Measurements from ENCODE around the gene HRG. TPM values are rescaled to one million over a fixed set of nuclear protein-coding genes. Genes with fewer than 3 reads are reported as not detected.
"Not testable (repeated sequence)": the region's sequence is repeated elsewhere in the genome, so short reads cannot be mapped to it uniquely, and the experiment has no call there.

The HRG gene
- total RNA-seq, 2 donors from 2014 or later, result not detected

DNA sequence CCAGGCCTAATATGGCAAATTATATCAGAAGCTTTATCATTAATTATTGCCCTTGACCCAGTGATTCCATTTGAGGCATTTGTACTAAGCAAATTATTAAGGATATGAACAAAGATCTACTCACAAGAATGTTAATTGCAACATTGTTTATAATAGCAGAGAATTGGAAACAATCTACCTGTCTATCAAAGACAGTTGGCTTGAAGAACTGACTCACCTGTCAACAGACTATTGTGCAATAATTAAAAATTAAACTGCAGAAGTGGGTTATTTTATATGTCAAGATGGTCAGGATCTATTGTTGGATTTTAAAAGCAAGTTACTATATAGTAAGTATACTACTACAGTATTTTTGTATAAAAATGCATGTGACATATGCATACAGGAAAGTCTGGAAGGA is 32.3 kb upstream of the HRG start:
- ATAC-seq, result no peak

DNA sequence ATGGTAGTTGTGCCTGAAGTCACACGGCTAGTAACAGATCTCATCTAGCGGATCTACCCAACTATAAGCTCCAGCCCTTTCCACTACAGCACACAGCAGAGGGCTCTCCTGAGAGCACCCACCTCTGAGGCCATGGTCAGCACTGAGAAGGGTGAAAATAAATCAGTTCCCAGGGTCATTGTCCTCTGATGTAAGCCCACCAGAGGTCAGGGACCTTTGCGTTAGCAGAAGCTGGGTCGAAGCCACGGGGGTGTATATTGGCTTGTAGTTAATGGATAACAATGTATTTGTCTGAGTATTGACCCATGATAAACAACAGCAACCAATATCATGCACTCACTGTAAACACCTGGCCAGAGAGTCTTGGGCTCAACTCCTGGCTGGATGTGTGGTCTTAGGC is 31.6 kb upstream of the HRG start:
- not testable (repeated sequence) for H3K36me3 Mint-ChIP-seq; DNase-seq (ENCODE audit: low spot score in 2 of 2); ATAC-seq; H3K27ac Mint-ChIP-seq; H3K9me3 Mint-ChIP-seq

More for the DNA sequence above, 32.3 kb upstream of the HRG start:
- DNase-seq (ENCODE audit: low spot score in 2 of 2), result no peak
- Mint-ChIP-seq H3K27ac (no peak overlapping the region), H3K36me3 (no peaks in the 10 kb centered on the region), H3K9me3 (no peaks in the 10 kb centered on the region)

DNA sequence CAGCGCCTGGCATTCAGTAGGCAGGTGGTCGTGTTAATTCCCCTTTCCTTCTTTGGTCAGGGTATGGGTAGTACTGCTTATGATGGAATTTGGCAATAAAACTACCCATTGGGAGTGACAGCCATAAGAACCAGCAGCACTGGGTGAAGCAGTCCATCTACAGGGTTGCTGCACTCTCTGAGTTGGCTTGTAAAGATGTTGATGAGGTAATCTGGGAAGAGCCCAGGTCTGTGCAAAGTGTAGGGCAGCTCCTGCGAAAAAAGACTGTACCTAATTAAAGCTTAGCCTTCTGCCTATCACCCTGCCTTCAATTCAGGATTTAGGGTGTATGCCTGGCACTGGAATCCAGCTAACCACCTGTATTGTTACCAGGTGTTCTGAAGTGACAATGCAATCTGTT is 30.3 kb upstream of the HRG start:
- Mint-ChIP-seq H3K36me3 (no peaks in the 10 kb centered on the region), H3K27ac (no peak overlapping the region), H3K9me3 (no peaks in the 10 kb centered on the region)
- no peak for DNase-seq (ENCODE audit: low spot score in 2 of 2)
- ATAC-seq, result no peak

DNA sequence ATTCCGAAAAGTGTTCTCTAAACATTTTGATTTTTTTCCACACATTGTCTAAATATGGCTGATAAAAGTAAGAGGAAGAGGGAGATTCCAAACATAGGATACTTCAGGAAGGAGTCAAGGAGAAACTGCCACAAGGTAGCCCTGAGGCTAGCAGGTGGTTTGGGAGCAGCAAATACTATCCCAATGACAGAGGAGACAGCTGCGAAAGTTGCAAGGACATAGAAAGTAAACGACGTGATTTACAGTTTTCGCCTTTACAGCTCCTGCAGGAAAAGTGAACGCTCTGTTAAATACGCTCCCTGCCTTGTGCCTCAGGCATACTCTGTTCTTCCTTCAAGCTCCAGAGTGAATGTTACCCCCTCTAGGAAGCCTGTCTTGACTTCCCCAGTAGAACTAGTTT is 29.3 kb upstream of the HRG start:
- DNase-seq (ENCODE audit: low spot score in 2 of 2), result no peak
- no peak for ATAC-seq
- no peaks in the 10 kb centered on the region for H3K9me3 Mint-ChIP-seq
- no peak overlapping the region for H3K27ac Mint-ChIP-seq
- H3K36me3 Mint-ChIP-seq, result no peaks in the 10 kb centered on the region

DNA sequence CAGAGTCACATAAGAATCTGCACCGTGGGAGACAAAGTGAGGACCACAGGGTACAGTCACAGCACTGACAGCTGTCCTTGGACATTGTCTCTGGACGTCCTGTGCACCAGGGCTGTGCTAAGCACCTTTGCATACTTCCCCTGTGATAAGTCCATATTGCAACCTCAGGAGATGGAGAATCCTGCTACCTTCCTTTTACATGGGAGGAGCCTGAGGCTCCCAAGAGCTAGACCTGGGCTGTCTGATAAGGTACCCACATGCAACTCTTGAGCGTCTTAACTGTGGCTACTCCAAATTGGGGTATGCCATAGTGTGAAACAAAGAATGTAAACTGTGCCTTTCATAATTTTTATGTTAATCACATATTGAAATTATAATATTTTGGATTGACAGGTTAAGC is 28.1 kb upstream of the HRG start:
- H3K9me3 Mint-ChIP-seq, result no peaks in the 10 kb centered on the region
- no peak overlapping the region for H3K27ac Mint-ChIP-seq
- DNase-seq (ENCODE audit: low spot score in 2 of 2), result no peak
- H3K36me3 Mint-ChIP-seq, result no peaks in the 10 kb centered on the region
- ATAC-seq, result no peak

DNA sequence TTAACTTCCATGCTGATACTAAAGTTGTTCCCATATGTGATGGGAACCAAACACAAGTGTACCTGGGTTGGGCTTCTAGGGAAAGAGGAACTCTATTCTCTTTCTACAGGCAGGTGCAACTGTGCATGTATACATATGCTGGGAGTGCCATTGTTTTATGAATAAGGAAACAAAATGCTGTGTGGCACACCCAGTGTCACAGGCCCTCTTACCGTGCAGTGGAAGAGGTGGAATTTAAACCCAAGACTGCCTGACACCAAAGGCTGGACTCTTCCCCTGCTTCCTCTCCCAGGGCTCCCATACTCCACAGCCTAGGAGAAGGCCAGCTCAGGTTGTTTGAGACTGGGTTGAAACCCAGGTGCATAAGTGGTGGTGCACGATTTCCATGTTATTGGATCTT is 27.6 kb upstream of the HRG start:
- no peaks in the 10 kb centered on the region for H3K36me3 Mint-ChIP-seq
- no peak for DNase-seq (ENCODE audit: low spot score in 2 of 2)
- H3K27ac Mint-ChIP-seq, result no peak overlapping the region
- no peak for ATAC-seq
- no peaks in the 10 kb centered on the region for H3K9me3 Mint-ChIP-seq

DNA sequence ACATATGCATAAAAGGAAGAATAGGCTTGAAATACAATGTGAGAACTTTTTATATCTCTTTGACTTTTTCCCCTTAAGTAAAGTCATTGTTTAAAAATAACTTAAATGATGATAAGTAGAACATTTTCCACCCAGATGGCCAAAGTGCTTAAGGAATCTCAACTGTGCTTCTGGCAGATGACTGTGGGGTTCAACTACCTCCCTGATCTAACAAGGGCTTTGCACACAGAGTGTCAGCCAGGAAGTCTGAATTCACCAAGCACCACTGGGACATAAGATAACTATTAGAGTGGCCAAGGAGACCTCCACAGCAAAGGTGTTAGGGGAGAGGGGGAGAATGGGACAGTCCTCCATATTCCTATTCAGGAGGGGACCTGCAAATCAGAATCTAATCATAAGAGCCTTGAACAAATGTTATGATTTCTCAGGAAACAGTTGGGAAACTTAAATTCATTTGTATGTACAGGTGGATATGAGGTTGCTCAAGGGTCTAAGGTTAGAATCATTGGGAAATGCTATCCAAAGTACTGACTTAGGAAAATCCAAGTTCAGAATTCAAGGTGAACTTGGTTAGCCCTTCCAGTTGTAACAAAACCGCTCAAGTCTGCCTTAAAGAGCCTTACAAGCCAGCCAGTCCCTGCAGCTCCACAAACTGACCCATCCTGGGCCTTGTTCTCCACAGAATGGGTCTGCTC is 25.9 kb upstream of the HRG start, which contains the start of gene FETUB:
Gene FETUB, plus strand, starts transcription at position 622 of the 695 bp plus-strand sequence. Its CDS starts 62 bp downstream, at position 684.
- Mint-ChIP-seq H3K36me3 (no peaks in the 10 kb centered on the region), H3K9me3 (no peaks in the 10 kb centered on the region), H3K27ac (no peak within 1 kb of the TSS)
- ATAC-seq (no peak), DNase-seq (ENCODE audit: low spot score in 2 of 2) (no peak)

DNA sequence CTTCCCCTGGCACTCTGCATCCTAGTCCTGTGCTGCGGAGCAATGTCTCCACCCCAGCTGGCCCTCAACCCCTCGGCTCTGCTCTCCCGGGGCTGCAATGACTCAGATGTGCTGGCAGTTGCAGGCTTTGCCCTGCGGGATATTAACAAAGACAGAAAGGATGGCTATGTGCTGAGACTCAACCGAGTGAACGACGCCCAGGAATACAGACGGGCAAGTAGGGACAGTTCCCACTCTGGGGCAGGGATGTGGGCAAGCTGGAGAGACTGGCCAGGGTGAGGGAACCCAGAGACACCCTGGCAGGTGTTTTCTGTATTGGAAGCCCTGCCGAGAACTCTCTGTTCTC is 25.4 kb upstream of the HRG start:
- ATAC-seq (no peak), DNase-seq (ENCODE audit: low spot score in 2 of 2) (no peak)
- Mint-ChIP-seq H3K9me3 (no peaks in the 10 kb centered on the region), H3K36me3 (no peaks in the 10 kb centered on the region), H3K27ac (no peak overlapping the region)

DNA sequence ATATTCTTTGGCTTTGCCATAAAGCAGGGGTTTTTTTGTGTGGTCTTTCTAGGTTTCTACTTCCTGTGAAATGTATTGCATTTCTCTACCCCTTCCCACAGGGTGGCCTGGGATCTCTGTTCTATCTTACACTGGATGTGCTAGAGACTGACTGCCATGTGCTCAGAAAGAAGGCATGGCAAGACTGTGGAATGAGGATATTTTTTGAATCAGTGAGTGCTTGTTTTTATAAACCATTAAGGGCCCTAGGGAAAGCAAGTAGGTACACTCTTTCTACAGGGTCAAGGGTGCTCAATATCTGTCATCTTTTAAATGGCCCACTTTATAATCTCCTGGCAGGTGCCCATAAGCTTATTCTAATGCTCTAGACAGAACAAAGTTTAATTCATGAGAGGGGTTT is 24.9 kb upstream of the HRG start:
- ATAC-seq, result no peak
- no peaks in the 10 kb centered on the region for H3K9me3 Mint-ChIP-seq
- H3K36me3 Mint-ChIP-seq, result no peaks in the 10 kb centered on the region
- no peak for DNase-seq (ENCODE audit: low spot score in 2 of 2)
- H3K27ac Mint-ChIP-seq, result no peak overlapping the region

DNA sequence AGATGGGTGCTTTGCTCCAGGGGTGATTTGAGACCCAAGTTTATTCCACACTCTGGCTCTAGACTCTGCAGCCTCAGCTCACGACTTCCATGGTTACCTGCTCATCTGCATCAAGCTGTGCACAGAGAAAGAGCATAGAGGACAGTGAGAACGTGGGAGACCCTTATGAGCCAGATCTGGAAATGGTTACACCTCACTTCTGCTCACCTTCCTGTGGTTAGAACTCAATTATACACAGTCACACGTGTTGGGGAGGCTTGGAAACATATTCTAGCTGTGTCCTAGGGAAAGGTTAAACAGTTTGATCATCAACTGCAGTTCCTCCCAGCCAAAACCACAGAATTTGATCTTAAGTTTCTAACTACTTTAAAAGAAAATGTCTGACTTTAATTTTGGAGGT is 23.8 kb upstream of the HRG start:
- Mint-ChIP-seq H3K36me3 (no peaks in the 10 kb centered on the region), H3K9me3 (no peaks in the 10 kb centered on the region), H3K27ac (no peak overlapping the region)
- ATAC-seq, result peak; percentile 54 to 76
- DNase-seq (ENCODE audit: low spot score in 2 of 2), result peak in 1 of 2 donors; percentile 10

DNA sequence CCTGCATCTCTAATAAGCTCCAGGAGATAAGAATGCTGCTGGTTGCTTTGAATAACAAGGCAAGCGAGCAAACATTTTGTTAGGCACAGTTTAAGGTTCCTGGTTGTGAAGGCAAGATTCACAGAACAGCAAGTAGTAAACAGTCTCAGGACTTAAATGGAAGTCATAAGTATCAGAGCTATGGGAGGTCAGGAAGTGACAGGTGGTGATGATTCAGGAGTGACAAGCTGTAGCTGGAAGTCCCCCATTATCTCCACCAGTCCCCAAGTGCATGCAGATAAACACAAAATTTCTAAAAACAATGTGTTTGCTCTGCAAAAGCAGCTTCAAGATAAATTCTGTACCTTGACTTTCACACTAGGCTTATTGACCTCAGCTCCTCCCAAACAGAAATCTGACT is 22.3 kb upstream of the HRG start:
- ATAC-seq (peak; percentile 67 to 93), DNase-seq (ENCODE audit: low spot score in 2 of 2) (no peak)
- H3K36me3 Mint-ChIP-seq, result no peaks in the 10 kb centered on the region
- H3K9me3 Mint-ChIP-seq, result no peaks in the 10 kb centered on the region
- H3K27ac Mint-ChIP-seq, result no peak overlapping the region

DNA sequence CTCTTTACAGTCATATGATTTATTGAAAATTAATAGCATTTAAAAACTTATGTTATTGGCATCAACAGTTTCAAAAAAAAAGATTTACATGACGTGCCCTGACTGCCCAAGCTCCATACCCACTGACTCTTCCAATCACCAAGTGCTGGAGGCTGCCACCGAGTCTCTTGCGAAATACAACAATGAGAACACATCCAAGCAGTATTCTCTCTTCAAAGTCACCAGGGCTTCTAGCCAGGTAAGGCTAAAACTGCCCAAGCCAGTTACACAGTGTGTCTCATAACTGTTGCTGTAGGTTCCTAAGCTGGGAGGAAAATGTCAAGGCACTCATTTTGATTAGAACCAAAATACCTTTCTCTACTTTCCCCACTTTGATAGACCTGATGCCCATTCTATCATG is 21.1 kb upstream of the HRG start:
- ATAC-seq, result no peak
- H3K36me3 Mint-ChIP-seq, result no peaks in the 10 kb centered on the region
- DNase-seq (ENCODE audit: low spot score in 2 of 2), result no peak
- no peaks in the 10 kb centered on the region for H3K9me3 Mint-ChIP-seq
- no peak overlapping the region for H3K27ac Mint-ChIP-seq

DNA sequence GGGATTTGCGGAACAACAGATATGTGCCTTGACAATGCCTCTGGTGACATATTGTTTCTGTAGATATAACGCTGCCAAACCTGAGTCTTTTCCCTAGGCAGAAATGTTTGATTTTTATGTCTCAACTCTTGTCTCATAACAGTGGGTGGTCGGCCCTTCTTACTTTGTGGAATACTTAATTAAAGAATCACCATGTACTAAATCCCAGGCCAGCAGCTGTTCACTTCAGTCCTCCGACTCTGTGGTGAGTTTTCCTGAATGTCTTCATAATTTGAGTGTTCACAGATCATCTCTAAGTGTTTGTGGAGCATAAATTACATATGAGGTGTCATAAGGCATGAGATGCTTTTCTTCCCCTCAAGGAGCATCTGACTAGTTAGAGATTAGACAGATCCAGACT is 19.7 kb upstream of the HRG start:
- no peak for DNase-seq (ENCODE audit: low spot score in 2 of 2)
- no peaks in the 10 kb centered on the region for H3K36me3 Mint-ChIP-seq

DNA sequence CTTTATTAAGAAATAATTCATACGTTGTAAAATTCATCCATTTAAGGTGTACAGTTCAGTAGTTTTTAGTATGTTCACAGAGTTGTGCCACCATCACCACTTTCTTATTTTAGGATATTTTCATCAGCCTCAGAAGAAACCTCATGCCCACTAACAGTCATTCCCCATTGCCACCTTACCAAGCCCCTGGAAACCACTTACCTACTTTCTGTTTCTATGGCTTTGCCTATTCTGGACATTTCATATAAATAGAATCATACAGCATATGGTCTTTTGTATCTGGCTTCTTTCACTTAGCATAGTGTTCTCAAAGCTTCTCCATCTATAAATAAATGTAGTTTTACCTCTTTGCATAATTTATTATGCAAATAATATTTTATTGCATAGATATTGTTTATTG is 19.0 kb upstream of the HRG start:
- Mint-ChIP-seq H3K36me3 (no peaks in the 10 kb centered on the region), H3K9me3 (no peaks in the 10 kb centered on the region), H3K27ac (no peak overlapping the region)
- ATAC-seq (no peak), DNase-seq (ENCODE audit: low spot score in 2 of 2) (no peak)

More for the DNA sequence above, 19.7 kb upstream of the HRG start:
- H3K9me3 Mint-ChIP-seq, result no peaks in the 10 kb centered on the region
- no peak for ATAC-seq
- no peak overlapping the region for H3K27ac Mint-ChIP-seq

DNA sequence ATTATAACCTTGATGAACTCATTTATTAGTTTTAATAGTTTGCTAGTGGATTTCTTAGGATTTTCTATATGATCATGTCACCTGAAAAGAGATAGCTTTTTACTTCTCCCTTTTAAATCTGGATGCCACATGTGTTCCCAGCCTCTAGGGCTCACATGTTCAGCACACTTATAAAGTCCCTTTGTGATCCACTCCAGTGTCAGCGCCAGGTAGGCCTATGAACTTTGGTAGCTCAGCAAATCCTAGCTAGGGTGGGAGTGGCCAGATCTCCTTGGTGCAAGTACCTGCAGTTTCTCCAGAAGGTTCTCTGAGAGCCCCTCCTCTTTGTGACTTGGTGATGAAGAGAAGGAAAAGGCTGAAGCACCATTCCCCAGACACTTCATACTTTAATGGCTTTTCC is 17.0 kb upstream of the HRG start:
- H3K27ac Mint-ChIP-seq, result no peak overlapping the region
- no peaks in the 10 kb centered on the region for H3K36me3 Mint-ChIP-seq
- no peaks in the 10 kb centered on the region for H3K9me3 Mint-ChIP-seq
- ATAC-seq, result no peak
- DNase-seq (ENCODE audit: low spot score in 2 of 2), result no peak

DNA sequence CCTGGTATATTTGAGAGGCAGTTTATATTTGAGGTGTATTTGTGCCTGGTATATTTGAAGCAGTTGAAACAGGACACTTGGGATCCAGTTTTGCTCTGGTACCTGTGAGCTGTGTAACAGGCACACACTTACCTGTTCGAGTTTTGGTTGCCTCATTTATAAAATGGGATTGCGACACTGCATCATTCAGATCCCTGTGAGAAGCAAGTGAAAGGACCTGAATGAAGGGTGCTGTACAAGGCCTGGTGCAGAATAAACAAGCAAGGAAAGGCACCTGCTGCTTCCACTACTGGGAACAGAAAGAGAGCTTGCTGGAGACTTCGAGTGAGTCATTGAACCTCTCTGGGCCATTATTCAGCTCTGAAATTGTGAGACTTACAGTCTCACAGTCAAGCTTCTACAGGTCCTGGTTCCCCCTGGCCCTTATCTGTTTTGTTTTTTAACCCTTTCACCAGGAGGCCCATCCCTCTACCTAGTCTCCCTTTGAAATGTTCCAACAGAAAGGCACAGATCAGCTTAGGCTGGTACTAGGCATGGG is 14.1 kb upstream of the HRG start:
- no peak for DNase-seq (ENCODE audit: low spot score in 2 of 2)
- Mint-ChIP-seq H3K36me3 (no peaks in the 10 kb centered on the region), H3K9me3 (no peaks in the 10 kb centered on the region), H3K27ac (no peak overlapping the region)
- ATAC-seq, result no peak

DNA sequence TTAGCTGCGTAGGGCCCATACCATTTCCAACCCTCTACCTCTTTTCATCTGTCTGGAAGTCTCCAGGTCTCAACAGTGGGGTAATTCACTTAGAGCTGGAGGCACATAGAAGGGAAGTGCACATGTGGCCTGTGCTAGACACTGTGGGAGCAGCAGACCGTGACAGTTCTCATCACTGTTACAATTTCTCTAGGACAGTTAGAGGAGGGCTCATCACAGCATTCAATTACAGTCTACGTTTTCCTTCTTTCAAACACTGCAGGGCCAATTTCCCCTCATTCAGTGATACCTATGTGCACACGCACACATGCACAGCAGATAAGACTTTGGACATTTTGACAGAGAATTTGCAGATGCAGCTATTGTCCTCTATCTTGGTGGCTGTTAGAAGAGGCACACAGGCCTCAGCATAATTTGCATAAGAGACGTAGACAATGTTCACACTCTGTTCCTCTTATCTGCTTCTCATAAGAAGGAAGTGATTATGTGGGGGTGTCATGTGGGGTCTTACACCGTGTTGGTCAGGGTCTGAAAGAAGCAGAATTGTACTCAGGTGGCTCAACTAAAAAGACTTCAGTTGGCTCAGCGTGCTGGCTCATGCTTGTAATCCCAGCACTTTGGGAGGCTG is 12.6 kb upstream of the HRG start:
- Mint-ChIP-seq H3K36me3 (no peaks in the 10 kb centered on the region), H3K9me3 (no peaks in the 10 kb centered on the region), H3K27ac (no peak overlapping the region)
- no peak for DNase-seq (ENCODE audit: low spot score in 2 of 2)
- no peak for ATAC-seq

DNA sequence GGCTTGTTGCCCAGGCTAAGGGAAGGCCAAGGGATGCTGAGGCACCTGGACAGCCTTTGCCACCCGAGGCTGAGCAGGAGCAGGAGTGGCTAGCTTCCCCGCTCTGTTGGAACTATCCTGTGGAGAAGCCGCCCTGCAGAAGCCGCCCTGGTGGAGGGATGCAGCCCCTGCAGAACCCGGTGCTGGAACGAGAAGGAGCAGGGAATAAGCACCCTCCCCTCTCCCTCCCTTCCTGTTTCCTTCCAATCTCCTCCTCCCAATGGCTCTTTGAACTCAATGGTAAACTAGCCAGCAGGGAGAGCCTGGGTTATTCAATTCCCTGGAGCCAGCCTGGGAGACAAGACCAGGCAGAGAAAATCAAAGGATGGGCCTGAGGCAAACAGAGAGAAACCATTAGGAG is 11.8 kb upstream of the HRG start:
- no peak for ATAC-seq
- Mint-ChIP-seq H3K27ac (no peak overlapping the region), H3K36me3 (no peaks in the 10 kb centered on the region), H3K9me3 (no peaks in the 10 kb centered on the region)
- DNase-seq (ENCODE audit: low spot score in 2 of 2), result no peak
